HG02885 (cell line): Measurements from ENCODE around the gene SNTA1.
"Not testable (repeated sequence)": the region's sequence is repeated elsewhere in the genome, so short reads cannot be mapped to it uniquely, and the experiment has no call there.

Source experiments
- ATAC-seq: cut with Tn5 transposase; IDR thresholded peaks from one replicate; pipeline ENCODE4 v1.9.1; 2021; ENCODE audit warnings: mild to moderate bottlenecking; ENCODE audit not compliant: unreplicated experiment, poor library complexity

The SNTA1 gene

DNA sequence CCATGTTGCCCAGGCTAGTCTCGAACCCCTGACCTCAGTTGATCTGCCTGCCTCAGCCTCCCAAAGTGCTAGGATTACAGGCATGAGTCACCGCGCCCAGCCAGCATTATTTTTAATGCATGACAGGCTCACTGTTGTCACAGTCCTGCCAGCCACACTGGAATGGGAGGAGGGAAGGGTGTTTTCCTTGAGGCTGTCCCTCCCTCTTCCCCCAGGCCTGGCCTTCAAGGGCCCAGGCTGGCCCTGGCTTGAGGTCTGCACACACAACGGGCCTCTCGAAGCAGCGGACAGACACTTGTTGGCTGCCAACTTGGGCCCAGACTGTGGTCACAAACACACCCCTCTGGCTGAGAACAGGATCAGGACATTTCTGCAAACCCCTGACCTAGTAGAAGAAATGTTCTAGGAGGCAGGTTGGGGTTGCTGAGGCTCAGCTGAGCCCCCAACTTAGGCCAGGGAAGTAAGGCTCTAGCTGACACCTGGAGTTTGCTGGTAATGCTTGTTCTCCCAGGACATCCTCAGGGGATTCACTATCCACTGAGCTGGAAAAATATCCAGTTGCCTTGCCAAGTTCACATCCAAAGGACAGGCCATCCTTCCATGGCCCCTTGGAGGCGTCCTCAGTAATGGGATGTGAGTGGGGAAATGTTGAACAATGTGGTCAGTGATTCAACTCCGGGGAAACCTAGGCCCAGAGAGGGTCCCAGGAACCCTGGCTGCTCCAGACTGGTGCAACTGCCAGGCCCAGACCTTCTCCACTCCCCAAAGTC lies 9.9 kb downstream of the SNTA1 start:
- ATAC-seq: no peak

DNA sequence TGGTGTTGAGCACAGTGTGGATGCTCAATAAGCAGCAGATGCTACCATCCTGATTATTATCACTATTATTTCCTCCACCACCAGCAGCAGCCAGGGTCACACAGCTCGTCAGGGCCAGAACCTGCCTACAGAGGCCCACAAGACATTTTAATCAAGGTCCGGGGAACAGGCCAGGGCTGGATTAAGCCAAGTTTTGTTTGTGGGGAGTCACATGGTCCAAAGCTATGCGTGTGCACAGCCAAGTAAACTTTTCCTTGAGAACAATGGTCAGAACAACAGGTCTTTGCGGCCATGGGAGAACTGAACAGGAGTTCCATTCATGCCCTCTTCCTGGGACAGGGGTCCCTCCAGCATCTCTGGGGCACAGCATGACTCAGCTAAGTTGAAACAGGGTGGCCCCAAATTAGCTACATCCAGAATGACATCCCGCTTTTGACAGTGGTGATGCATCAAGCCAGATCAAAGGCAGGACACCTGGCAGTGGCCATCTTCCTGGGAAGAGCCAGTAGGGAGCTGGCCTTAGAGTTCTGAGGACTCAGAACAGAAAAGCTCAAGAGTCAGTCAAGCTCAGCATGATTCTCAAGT lies 11.7 kb downstream of the SNTA1 start:
- no peak for ATAC-seq

DNA sequence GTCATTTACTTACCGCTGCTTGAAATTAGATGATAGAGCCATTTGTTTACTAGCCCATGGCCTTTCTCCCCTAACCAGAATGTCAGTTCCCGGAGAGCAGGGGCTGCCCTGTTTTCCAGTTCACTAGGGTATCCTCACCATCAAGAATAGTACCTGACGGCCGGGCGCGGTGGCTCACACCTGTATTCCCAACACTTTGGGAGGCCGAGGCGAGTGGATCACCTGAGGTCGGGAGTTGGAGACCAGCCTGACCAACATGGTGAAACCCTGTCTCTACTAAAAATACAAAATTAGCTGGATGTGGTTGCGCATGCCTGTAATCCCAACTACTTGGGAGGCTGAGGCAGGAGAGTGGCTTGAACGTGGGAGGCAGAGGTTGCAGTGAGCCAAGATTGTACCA lies 19.7 kb downstream of the SNTA1 start:
- not testable (repeated sequence) for ATAC-seq

DNA sequence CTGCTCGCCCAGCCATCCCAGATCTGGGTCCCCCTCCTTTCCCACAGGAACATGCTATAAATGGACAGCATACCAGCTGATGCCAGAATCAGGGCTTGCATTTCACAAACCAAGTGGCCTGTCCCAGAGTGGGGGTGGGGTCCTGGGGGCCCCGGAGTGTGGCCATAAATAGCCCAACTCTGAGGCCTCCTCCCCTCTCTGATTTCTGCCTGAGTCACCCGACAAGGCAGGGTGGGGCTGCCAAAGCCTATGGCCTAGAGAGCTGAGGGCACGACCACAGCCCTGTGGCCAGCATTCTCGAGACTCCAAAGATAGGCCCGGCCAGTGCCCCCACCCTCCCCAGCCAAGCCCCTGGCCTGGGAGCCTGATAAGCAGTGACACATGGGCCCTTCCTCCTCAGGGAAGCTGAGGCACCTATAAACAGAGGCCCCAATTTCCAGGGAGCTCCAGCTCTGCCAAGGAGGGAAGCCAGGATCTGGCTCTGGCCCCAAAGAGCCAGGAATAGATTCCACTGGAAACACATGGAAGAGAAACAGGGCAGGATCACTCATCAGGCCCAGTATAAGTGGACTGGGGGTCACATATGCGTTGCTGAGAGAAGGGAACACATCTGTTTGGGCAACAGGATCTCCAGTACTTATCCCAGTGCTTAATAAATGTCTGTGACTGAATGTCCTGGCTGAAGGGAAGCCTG lies 20.3 kb downstream of the SNTA1 start:
- ATAC-seq: no peak

DNA sequence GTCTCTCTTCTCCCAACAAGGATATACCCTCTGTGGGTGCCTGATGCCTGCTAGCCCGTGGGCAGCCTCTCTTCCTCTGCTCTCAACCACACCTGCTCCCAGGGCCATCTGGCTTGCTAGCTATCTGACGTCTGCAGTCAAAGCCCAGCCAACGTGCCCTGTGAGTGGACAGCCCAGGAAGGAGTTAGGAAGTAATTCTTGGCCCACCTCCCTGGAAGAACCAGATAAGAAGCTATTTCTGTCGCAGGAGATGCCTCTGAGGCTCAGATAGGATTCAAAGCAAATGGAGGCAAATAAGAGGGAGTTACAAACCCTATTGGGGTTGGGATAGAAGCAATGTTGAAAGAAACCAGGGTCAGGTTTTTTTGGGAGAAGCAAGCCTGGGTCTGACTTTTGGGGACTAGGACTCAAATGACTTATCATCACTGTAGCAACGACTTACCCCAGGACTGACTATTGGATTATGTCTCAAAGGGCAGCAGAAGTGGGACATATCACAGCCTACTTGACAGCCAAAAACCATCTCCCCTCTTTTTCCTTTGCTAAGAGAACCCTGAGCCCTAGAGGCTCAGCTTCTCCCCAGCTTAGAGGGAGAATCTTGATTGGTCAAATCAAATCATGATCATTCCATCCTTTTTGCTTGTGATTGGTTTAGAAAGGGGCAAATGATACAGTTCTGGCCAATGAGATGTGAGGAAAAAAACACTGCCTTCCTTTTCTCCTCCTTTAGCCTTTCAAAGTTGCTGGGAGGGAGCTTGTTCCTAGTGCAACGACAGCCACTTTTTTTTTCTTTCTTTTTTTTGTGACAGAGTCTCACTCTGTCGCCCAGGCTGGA lies 24.2 kb downstream of the SNTA1 start:
- no peak for ATAC-seq

DNA sequence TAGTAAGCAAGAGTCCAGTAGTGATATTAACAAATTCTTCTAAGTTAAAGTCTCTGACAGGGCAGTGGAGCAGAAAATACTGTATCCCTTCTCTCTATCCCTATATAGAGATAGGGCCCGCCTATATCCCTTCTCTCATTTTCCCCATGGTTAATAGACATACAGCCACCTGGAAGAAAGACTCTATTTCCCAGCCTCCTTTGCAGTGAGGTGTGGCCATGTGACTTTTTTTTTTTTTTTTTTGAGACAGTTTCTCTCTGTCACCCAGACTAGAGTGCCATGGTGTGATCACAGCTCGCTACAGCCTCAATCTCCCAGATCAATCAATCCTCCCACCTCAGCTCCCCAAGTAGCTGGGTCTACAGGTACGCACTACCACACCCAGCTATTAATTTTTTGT lies 25.5 kb downstream of the SNTA1 start:
- ATAC-seq: no peak

DNA sequence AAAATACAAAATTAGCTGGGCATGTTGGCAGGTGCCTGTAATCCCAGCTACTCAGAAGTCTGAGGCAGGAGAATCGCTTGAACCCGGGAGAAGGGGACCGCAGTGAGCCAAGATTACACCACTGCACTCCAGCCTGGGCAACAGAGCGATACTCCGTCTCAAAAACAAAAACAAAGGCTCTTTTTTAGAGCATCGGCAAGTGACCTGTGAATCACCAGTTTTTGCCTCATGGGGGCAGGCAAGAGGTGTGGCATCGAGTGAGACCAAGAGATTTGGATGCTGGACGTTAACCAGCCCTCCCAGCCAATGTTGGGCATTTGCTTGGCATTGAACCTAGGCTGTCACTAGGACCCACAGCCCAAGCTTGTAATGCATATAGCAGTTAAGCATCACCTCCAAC lies 27.6 kb downstream of the SNTA1 start:
- no peak for ATAC-seq

DNA sequence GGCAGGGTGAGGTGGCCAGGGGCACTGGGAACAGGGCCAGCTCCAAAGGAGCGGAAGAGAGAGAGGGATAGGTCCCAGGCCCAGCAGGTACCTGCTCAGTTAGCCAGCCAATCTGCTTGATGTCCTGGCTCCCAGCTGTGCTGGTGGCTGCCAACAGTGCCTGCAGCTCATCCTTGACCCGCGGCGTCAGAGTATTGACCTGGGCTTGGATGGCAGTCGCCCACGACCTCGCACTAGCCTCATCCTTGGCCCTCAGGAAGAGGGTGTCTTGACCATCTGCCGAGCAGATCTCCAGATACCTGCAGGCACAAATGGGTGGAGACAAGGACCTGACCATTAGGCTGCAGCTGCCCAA lies 31.1 kb downstream of the SNTA1 start:
- ATAC-seq: no peak

DNA sequence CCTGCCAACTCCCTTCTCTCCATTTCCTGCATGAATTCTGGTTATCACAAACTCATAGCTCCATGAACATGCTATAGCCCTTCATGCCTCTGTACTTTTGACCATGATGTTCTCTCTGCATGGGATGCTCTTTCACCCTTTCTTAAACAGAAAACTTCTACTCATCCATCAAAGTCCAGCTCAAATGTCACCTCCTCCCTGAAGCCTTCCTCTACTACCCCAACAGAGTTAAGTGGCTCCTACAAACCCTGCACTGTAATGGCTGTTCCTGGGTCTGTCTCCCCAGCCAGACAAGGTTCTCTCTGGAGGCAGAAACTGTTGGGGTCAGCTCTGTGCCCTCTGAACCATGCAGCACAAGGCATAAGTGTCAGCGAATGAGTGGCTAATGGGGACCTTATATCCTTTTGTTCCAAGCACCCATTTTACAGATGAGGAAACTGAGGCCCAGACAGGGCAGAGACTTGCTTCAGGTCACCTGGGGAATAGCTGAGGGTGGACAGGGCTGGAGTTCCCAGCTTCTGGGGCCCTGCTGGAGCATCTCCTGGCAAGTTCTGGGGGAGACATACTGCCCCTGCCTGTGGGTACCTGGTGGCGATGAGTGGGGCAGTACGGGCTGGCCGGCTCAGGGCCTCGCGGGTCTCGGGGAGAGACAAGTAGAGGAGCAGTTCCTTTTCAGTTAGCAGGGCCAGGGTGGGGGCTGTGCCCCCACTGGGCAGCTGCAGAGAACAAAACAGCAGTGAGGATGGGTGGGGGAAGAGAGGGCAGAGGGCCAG lies 31.7 kb downstream of the SNTA1 start:
- no peak for ATAC-seq

DNA sequence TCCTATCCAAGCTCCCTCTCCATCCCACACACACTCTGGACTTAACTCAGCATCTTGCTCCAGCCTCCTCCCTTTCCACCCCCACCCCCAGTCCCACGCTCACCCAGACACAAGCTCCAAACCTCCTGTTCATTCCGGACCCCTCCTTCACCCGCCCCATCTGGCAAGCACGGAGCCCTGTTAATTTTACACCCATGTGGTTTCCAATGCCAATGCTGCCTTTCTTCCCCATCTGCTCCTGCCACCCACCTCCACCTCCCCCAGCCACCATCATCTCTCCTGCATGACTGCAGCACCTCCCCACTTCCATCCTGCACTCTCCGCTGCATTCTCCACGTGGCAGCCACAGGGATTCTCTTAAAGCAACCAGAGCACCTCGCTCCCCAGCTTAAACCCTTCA lies 32.3 kb downstream of the SNTA1 start:
- no peak for ATAC-seq

DNA sequence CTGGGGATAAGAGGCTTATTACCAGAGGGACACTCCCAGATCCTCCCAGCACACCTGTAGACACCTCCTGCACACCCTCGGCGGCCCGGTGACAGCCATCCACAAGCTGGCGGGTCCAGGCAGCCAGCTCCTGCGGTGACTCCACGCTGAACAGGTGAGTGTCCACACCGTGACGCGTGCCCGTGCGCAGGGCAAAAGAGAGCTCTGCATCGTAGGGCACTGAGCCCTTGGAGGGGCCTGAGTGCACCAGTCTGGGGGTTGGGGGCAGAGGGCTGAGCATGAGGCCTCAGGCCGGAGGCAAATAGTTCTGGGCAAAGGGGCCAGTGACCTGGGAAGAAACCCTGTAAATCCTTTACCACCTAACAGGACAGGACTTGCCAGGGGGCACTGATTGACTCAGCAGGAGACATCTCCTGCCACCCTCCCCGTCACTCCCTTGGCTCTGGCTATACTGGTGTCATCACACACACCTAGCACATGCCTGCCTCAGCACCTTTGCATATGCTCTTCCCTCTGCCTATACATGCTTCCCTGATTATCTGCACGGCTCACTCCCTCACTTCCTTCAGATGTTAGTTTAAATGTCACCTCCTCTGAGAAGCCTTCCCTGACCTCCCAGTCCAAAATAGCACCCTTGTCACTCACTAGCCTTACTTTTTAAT lies 33.4 kb downstream of the SNTA1 start:
- ATAC-seq: no peak

DNA sequence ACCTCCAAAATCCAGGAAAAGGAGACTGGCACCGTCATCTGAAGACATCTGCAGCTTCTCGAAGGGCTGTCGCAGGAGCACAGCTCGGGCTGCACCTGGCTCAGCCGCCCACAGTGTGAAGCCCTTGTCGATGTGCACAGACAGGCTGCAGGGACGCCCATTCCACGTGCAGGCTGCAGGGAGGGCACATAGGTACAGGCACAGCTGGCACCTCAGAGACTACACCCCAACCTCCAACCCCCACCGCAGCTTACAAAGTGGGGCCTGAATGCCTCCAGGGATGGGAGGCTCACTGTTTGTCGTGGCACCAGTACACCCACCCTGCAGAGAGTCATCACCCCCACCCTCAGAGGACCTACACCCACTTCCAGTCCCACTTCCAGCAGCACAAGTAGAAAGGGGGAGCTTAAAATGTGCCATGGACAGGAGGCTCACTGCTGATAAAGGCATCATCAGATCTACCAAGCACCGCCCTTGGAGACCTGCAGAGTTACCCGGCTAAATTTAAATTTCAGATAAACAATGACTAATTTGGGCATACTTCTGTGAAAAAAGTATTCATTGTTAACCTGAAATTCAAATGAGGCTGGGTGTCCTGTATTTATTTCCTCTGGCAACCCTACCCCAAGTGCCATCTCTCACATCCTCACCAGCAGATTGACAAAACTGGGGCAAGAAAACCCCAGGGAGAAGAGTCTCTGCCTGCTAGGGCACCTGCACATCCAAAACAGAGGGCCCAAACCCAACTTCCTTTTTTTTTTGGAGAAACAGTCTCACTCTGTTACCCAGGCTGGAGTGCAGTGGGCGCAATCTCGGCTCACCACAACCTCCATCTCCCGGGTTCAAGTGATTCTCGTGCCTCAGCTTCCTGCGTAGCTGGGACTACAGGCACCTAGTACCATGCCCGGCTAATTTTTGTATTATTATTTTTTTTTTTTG lies 34.6 kb downstream of the SNTA1 start:
- ATAC-seq: no peak

DNA sequence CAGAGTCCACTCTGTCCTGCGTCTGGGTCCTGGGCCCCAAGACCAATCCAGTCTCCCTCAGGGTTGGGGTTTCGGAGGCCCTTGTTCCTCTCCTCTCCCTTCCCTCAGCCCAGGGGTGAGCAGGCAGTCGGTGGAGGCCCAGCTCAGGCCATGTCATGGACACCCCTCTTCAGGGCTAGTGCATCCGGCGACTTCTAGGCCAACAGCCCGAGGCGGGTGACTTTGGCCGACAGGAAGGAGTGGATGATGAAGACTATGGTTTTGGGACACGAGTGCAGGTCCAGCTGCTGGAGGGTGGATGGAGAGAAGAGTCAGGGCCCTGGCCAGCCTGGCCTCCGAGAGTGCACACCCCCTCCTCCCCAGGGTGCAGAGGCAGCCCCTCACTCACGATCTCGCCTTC lies 35.2 kb downstream of the SNTA1 start:
- ATAC-seq: no peak

DNA sequence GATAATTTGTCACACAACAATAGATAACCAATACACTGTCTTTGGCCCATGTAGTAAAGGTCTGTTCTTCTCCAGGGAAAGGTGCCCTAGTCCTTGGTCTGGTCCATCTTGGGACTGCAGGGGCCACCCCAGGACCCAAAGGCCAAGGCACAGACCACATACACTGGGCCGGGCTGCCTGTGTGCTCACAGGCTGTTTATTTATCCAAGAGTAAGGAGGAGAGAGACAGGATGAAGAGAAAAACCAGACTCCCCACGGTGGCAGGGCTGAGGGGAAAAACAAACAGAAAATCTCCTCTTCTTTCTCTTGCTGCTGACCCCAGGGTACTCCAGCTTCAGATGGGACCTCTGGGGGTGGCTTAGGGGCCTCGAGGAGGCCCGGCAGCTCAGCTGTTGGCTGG lies 35.8 kb downstream of the SNTA1 start:
- ATAC-seq: no peak

DNA sequence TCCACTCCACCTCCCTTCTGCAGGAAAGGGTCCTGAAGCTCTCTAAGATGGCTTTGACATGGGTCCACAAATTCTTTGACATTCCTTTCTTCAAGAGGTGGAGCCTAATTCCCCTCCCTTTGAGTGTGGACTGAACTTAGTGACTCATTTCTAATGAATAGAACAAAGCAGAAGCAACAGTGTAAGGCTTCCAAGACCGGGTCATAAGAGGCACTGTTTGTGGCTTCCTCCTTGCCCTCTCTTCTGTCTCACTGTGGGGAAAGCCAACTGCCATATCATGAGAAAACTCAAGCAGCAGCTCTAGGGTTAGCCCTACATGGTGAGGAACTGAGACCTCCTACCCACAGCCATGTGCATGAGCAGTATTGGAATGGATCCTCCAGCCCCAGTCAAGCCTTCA lies 36.3 kb downstream of the SNTA1 start:
- no peak for ATAC-seq

DNA sequence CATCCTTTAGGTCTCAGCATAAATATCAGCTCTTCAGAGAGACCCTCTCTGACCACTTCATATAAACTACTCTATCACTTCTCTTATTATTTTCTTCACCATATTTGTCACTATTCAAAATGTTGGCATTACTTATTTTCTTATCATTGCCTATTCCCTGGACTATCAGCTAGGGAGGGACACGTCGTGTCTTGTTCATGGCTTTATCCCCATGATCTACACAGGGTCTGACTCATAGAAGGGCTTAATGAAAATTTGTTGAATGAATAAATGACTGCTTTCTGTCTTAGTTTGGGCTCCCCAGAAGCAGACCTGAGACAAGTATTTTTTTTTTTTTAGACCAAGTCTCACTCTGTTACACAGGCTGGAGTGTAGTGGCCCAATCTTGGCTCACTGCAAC lies 39.3 kb downstream of the SNTA1 start:
- ATAC-seq: no peak

DNA sequence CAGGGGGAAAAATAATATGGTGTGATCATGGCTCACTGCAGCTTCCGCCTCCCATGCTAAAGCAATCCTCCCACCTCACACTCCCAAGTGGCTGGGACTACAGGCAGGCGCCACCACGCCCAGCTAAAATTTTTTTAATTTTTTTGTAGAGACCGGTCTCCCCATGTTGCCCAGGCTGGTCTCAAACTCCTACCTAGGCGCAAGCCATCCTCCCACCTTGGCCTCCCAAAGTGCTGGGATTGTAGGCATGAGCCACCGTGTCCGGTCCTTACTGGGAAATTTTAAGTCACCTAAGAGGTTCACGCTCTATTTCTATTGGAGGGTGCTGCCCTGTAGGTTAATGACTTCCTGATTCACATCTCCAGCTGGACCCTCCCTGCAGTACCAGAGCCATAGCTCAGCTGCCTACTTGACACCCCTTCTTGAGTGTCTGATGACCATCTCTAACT lies 41.6 kb downstream of the SNTA1 start:
- no peak for ATAC-seq

DNA sequence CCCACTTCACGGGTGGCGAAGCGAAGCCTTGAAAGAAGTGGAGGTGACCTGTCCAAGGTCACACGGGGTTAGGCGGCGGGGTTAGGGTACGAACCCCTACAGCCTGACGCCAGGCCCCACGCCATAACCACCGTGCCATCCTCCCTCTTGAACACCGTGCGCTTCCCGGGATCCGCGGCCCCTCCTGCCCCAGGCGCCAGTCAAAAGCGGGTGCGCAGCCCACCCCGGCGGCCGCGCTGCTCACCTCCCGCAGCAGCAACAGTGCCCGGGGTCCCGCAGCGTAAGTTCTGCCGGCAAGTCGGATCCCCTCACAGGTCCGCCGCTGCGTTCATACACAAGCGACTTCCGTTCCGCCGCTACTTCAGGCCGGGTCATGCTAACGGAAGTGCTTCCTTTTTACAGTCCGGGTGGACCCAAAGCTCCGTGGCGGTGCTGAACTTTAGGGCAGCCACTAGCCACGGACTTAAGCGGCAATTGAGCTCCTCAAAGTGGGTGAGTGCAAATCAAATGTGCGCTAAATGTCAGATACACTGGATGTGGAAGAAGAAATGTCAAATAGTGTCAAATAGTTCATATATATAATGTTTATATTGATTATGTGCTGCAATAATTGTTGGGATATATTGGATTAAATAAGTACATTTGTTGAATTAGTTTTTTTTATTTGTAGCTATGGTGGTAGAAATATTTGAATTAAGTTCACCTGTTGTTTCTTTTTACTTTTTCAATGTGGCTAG lies 42.2 kb downstream of the SNTA1 start, which contains the start of gene CDK5RAP1:
Gene CDK5RAP1 (minus strand): TSS at position 336 of the 737 bp plus-strand sequence. CDS start 4,455 bp downstream, outside the sequence.
- ATAC-seq: peak; percentile 91
